Choroid plexus epithelial cell (primary cell): Measurements from ENCODE around the gene FCN3.

ENCODE experiments used
- DNase-seq: peaks from one replicate; pipeline ENCODE4 v3.0.0-alpha.2; 2010; ENCODE audit warnings: low read depth
- H3K4me3 ChIP-seq: 2 replicates; pipeline ENCODE4 v1.5.1; 2011; ENCODE audit warnings: low read depth, mild to moderate bottlenecking, control low read depth, low read length, moderate library complexity
- CTCF ChIP-seq: conservative IDR thresholded peaks from 2 replicates; pipeline ENCODE4 v1.5.1; 2011; ENCODE audit warnings: low read depth, mild to moderate bottlenecking, control low read depth, inconsistent platforms, low read length, moderate library complexity

The FCN3 gene

DNA sequence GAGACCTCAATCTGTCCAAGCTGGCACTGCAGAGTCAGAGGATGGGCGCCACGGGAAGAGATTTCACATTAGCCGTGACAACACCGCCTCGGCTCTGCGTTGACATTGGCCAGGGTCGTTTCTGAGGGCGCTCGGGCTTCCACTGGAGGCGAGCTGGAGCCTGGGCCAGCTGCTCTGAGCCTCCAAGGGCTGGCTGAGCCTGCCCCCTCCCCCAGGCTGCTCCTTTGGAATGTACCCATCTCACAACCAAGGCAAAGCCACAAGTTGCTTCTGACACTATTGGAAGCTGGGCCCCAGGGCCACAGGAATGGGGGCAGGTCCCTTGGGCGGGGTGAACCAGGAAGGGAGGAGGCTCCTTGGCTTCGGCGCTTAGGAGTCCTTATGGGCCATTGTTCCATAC, 30.4 kb upstream of the FCN3 start:
- DNase-seq, result peak; percentile 64
- no peak overlapping the region for H3K4me3 ChIP-seq
- TF ChIP-seq CTCF, result no peak

GRCh38 chr1:27403931-27404330, 29.3 kb upstream of the FCN3 start:
- no peak for TF ChIP-seq CTCF

GRCh38 chr1:27403065-27403726, 28.6 kb upstream of the FCN3 start:
- no peak overlapping the region for H3K4me3 ChIP-seq
- DNase-seq, result peak; percentile 55
- TF ChIP-seq CTCF, result peak; percentile 59

More at GRCh38 chr1:27403931-27404330, 29.3 kb upstream of the FCN3 start:
- H3K4me3 ChIP-seq, result no peak overlapping the region
- no peak for DNase-seq

DNA sequence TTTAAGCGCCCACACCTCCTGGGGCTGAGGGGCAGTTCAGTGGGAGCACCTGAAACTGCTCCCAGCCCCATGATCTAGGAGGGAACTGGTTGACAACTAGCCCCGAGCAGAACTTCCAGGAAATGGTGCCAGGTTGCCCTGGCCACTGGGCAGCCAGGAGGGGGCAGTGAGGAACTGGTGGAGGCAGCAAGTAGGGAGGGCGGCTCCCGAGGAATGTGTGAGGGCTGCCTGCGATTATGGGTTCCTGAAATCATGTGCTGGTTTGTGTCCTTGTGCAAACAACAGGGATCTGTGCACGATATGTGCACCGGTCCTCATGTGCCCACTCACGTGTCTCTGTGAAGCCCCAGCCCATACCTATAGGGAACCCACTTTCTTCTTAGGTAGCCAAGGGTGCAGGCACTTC, 27.7 kb upstream of the FCN3 start:
- H3K4me3 ChIP-seq, result no peak overlapping the region
- peak; percentile 74 for DNase-seq
- TF ChIP-seq CTCF, result peak; percentile 71

- TF ChIP-seq CTCF, result no peak
- DNase-seq, result no peak
- no peak overlapping the region for H3K4me3 ChIP-seq
Measured at GRCh38 chr1:27400963-27401341, 26.3 kb upstream of the FCN3 start.

GRCh38 chr1:27400082-27400962, 25.7 kb upstream of the FCN3 start:
- no peak for TF ChIP-seq CTCF
- H3K4me3 ChIP-seq, result no peak overlapping the region

More at GRCh38 chr1:27400082-27400962, 25.7 kb upstream of the FCN3 start:
- DNase-seq, result no peak
